Uterus (tissue), 4 donors: ENCODE measurements around the gene PCDHA8. TPM values are rescaled to one million over a fixed set of nuclear protein-coding genes. Genes with fewer than 3 reads are reported as not detected.
"Not testable (repeated sequence)": the region's sequence is repeated elsewhere in the genome, so short reads cannot be mapped to it uniquely, and the experiment has no call there.

Experiments
- DNase-seq, 2 donors: peaks; one replicate each; pipeline ENCODE4 v3.0.0-alpha.2; 2019 to 2020
- H3K27ac ChIP-seq, 2 donors: fragments of 200-600 bp; sonication (generic); 1 replicate in 1 of 2; 2 replicates in 1 of 2; pipeline ENCODE4 v1.5.1; 2016 to 2018
- H3K27me3 ChIP-seq, 2 donors: fragments of 200-600 bp; sonication (generic); one replicate each; pipeline ENCODE4 v1.5.1; 2018 to 2019; ENCODE audit warnings: control low read depth in 1 of 2
- H3K36me3 ChIP-seq, 2 donors: fragments of 200-600 bp; sonication (generic); one replicate each; pipeline ENCODE4 v1.5.1; 2019; ENCODE audit warnings: control low read depth in 1 of 2
- H3K4me1 ChIP-seq, 2 donors: fragments of 200-600 bp; sonication (generic); one replicate each; pipeline ENCODE4 v1.5.1; 2018 to 2019; ENCODE audit warnings: control low read depth in 1 of 2
- H3K4me3 ChIP-seq, 2 donors: fragments of 200-600 bp; sonication (generic); 1 replicate in 1 of 2; 2 replicates in 1 of 2; pipeline ENCODE4 v1.5.1; 2018 to 2019; ENCODE audit warnings: mild to moderate bottlenecking in 1 of 2
- H3K9me3 ChIP-seq, 2 donors: fragments of 200-600 bp; sonication (generic); one replicate each; pipeline ENCODE4 v1.5.1; 2019; ENCODE audit warnings: control low read depth in 1 of 2
- CTCF ChIP-seq, 4 experiments: fragments of 200-600 bp in 2 of 4; fragments of 450-650 bp in 2 of 4; sonication (generic) in 2 of 4; IDR thresholded peaks; one replicate each; pipeline ENCODE4 v1.5.1; 2016 to 2019; ENCODE audit warnings: antibody characterized with exemption in 4 of 4, mild to moderate bottlenecking in 2 of 4, moderate library complexity in 1 of 4
- POLR2A ChIP-seq, 2 donors: fragments of 450-650 bp; IDR thresholded peaks; one replicate each; pipeline ENCODE4 v1.6.1; 2016; ENCODE audit warnings: antibody characterized with exemption in 2 of 2, mild to moderate bottlenecking in 1 of 2, moderate library complexity in 1 of 2
- intact Hi-C: fragments of 100-400 bp; cut with DNase I; formaldehyde crosslinking; loops from one replicate; pipeline ENCODE4 v1.15.1; 2023; ENCODE audit warnings: low total_unique reads
- total RNA-seq, 4 donors: library from RNA; depleted of rRNA in 3 of 4; stranded (reverse); fragments of >200 nt in 3 of 4; gene quantifications; one replicate each; pipeline versions ENCODE4 v1.1.0 to v1.2.4, GENCODE V29; 2014 to 2023
- donor health status: DM: yes; HTN: yes; CAD: no.

Gene PCDHA8, protein sequence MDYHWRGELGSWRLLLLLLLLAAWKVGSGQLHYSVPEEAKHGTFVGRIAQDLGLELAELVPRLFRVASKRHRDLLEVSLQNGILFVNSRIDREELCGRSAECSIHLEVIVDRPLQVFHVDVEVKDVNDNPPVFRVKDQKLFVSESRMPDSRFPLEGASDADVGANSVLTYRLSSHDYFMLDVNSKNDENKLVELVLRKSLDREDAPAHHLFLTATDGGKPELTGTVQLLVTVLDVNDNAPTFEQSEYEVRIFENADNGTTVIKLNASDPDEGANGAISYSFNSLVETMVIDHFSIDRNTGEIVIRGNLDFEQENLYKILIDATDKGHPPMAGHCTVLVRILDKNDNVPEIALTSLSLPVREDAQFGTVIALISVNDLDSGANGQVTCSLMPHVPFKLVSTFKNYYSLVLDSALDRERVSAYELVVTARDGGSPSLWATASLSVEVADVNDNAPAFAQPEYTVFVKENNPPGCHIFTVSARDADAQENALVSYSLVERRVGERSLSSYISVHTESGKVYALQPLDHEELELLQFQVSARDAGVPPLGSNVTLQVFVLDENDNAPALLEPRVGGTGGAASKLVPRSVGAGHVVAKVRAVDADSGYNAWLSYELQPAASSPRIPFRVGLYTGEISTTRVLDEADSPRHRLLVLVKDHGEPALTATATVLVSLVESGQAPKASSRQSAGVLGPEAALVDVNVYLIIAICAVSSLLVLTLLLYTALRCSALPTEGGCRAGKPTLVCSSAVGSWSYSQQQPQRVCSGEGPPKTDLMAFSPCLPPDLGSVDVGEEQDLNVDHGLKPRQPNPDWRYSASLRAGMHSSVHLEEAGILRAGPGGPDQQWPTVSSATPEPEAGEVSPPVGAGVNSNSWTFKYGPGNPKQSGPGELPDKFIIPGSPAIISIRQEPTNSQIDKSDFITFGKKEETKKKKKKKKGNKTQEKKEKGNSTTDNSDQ
- 1 to 10 TPM in 2 of 4 donors, not detected in 2; 1.2 to 1.9 TPM for total RNA-seq

- Histone ChIP-seq H3K27me3 (peaks cover 0 to 3% of the 10 kb centered on the region in 2 donors), H3K9me3 (peaks cover 0 to 6% of the 10 kb centered on the region in 2 donors), H3K4me1 (no peaks in the 10 kb centered on the region), H3K36me3 (no peaks in the 10 kb centered on the region), H3K4me3 (no peak within 1 kb of the TSS), H3K27ac (no peak within 1 kb of the TSS)
- intact Hi-C loops: no loop called here
- TF ChIP-seq POLR2A (IDR thresholded peaks at IDR 0.05): no peak
- peak in 1 of 4 experiments; percentile 9 for TF ChIP-seq CTCF (IDR thresholded peaks at IDR 0.05)
- peak in 1 of 2 donors; percentile 15 for DNase-seq
These were observed at the start of gene PCDHA8 for GRCh38 chr5:140840978-140841962. Gene PCDHA8 (plus strand): TSS chr5:140841187. CDS start chr5:140841322, 135 bp downstream.

DNA sequence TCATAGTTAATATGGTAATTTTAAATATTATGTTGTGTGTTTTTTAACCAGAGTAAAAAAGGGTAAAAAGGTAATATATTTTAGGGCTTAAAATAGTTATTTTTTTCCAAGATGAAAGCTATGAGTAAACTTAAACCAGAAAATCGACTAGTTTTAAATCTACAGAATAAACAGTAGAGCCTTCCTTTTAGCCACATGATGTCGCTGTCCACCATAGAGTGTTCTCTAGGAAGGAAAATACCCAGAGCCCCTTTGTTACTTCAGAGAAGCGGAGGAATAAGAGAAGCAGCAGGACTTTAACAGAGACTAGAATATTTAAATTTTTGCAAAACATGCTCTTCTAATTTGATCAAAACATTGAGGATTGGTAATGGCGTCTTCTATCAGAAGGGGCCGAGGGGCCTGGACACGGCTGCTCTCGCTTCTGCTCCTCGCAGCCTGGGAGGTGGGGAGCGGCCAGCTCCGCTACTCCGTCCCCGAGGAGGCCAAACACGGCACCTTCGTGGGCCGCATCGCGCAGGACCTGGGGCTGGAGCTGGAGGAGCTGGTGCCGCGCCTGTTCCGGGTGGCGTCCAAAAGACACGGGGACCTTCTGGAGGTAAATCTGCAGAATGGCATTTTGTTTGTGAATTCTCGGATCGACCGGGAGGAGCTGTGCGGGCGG, 46.3 kb upstream of the PCDHA8 start, which contains the start of gene PCDHA2:
TSS of gene PCDHA2 (plus strand) at position 258 of the 664 bp plus-strand sequence.
- H3K27me3 ChIP-seq: no peaks in the 10 kb centered on the region

GRCh38 chr5:140795259-140795641, 45.7 kb upstream of the PCDHA8 start:
- intact Hi-C loops: no loop called here
- Histone ChIP-seq H3K27ac (no peak overlapping the region), H3K36me3 (no peaks in the 10 kb centered on the region), H3K27me3 (no peaks in the 10 kb centered on the region), H3K4me3 (peak overlapping the region in 1 of 2 donors; percentile 23), H3K9me3 (peaks cover 0 to 7% of the 10 kb centered on the region in 2 donors), H3K4me1 (no peaks in the 10 kb centered on the region)
- TF ChIP-seq POLR2A (IDR thresholded peaks at IDR 0.05): no peak
- peak in 1 of 4 experiments; percentile 4 for TF ChIP-seq CTCF (IDR thresholded peaks at IDR 0.05)
- DNase-seq: no peak

More for the DNA sequence above, 46.3 kb upstream of the PCDHA8 start, which contains the start of gene PCDHA2:
- no peak for DNase-seq
- H3K4me1 ChIP-seq: no peaks in the 10 kb centered on the region
- peak within 1 kb of the TSS in 1 of 2 donors; percentile 23 for H3K4me3 ChIP-seq
- no peak for TF ChIP-seq POLR2A (IDR thresholded peaks at IDR 0.05)
- peak in 3 of 4 experiments; percentile 16 to 32 (median 21) for TF ChIP-seq CTCF (IDR thresholded peaks at IDR 0.05)
- H3K9me3 ChIP-seq: peaks cover 0 to 7% of the 10 kb centered on the region in 2 donors
- H3K27ac ChIP-seq: peak within 1 kb of the TSS in 1 of 2 donors; percentile 29
- H3K36me3 ChIP-seq: no peaks in the 10 kb centered on the region
- intact Hi-C loops: no loop called here

DNA sequence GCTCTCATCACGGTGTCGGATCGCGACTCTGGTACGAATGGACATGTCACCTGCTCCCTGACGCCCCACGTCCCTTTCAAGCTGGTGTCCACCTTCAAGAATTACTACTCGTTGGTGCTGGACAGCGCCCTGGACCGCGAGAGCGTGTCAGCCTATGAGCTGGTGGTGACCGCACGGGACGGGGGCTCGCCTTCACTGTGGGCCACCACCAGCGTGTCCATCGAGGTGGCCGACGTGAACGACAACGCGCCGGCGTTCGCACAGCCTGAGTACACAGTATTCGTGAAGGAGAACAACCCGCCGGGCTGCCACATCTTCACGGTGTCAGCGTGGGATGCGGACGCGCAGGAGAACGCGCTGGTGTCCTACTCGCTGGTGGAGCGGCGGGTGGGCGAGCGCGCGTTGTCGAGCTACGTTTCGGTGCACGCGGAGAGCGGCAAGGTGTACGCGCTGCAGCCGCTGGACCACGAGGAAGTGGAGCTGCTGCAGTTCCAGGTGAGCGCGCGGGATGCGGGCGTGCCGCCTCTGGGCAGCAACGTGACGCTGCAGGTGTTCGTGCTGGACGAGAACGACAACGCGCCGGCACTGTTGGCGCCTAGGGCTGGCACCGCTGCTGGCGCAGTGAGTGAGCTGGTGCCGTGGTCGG, 44.8 kb upstream of the PCDHA8 start:
- H3K4me1 ChIP-seq, intact Hi-C loops, H3K4me3 ChIP-seq, H3K9me3 ChIP-seq, H3K27me3 ChIP-seq, H3K27ac ChIP-seq, H3K36me3 ChIP-seq, DNase-seq: not testable (repeated sequence)
